Measurements from ENCODE around the gene IGSF9B.

Gene IGSF9B

DNA sequence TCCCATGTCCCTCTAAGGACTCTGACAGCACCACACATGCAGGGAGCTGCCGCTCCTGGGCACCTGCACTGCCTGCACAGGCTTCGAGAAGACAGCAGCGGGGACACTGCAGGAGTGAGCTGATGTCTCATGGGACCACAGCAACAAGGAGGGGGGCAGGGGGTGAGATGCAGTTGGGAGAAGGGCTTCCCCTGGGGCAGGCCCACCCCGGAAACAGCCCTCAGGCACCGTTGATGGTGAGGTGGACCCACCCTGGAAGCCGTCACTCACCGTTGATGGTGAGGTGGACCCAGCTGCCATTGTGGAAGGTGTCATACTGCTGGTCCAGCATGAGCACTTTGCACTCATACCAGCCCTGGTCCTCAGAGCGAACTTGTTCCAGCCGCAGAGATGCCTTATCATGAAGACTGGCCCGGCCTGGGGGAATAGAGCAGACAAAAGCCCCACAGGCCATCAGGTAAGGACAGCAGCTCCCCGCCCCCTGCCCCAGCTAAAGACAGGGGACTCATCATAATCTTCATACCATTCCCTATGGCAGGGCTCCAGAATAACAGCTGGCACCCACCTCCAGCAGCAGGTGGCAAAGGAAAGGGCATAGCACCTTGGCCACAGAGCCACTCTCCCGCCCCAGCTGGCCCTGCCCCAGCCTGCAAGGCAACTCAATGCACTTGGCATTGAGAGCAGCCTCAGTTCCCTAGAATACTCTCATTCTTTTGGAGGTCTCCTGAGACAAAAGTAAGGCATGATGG, 12.6 kb downstream of the IGSF9B start:
- peaks cover 23% of the 10 kb centered on the region for H3K27me3 Mint-ChIP-seq (ENCODE audit: low read depth)
- H3K36me3 Mint-ChIP-seq (ENCODE audit: low read depth): peaks cover 19% of the 10 kb centered on the region
- no peak overlapping the region for H3K27ac Mint-ChIP-seq
- no peaks in the 10 kb centered on the region for H3K9me3 Mint-ChIP-seq
- H3K4me1 Mint-ChIP-seq: peaks cover 35% of the 10 kb centered on the region
- H3K4me3 Mint-ChIP-seq: no peak overlapping the region
- TF ChIP-seq, protein P1, sequence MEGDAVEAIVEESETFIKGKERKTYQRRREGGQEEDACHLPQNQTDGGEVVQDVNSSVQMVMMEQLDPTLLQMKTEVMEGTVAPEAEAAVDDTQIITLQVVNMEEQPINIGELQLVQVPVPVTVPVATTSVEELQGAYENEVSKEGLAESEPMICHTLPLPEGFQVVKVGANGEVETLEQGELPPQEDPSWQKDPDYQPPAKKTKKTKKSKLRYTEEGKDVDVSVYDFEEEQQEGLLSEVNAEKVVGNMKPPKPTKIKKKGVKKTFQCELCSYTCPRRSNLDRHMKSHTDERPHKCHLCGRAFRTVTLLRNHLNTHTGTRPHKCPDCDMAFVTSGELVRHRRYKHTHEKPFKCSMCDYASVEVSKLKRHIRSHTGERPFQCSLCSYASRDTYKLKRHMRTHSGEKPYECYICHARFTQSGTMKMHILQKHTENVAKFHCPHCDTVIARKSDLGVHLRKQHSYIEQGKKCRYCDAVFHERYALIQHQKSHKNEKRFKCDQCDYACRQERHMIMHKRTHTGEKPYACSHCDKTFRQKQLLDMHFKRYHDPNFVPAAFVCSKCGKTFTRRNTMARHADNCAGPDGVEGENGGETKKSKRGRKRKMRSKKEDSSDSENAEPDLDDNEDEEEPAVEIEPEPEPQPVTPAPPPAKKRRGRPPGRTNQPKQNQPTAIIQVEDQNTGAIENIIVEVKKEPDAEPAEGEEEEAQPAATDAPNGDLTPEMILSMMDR (IDR thresholded peaks at IDR 0.05; ENCODE audit: unreplicated experiment in 3 of 3): no peak

DNA sequence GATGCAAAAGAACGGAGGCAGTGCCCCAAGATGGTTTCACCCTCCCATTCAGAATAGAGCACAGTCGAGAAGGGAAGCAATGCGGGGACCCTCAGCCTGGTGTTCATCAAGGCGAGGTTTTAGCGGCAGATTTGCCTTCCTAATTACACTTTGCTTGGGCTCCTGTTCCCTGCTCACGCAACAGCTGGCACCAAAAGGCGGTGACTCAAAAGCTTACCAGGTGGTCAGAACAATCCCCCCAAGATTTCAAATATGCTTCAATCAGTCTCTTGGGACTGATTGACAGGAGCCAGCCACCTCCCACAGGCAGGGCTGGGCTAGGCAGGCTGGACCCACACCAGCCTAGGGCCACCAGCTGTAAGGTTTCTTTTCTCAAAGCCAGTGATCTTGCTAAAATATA, 14.2 kb downstream of the IGSF9B start:
- H3K36me3 Mint-ChIP-seq (ENCODE audit: low read depth): peaks cover 25% of the 10 kb centered on the region
- TF ChIP-seq, protein P1 (IDR thresholded peaks at IDR 0.05; ENCODE audit: unreplicated experiment in 3 of 3): no peak
- peaks cover 24% of the 10 kb centered on the region for H3K27me3 Mint-ChIP-seq (ENCODE audit: low read depth)

DNA sequence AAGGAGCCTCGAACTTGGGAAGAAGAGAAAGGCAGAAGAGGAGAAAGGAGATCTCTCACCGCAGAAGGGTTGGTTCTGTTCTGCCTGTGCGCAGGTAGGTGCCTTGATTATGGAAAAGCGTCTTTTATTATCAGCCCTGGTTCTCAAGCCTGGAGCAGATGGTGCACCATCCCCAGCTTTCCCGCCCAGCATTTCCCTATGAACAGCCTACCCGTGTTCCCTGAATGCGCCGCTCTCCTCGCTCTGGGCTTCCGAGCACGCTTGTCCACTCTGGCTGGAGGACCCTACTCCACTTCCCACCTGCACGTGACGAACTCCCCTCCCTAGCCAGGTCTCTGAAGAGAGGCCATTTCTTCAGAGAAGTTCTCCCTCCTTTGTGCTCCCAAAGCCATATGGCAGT, 15.2 kb downstream of the IGSF9B start:
- H3K4me1 Mint-ChIP-seq: peaks cover 12% of the 10 kb centered on the region
- no peaks in the 10 kb centered on the region for H3K9me3 Mint-ChIP-seq
- no peak overlapping the region for H3K4me3 Mint-ChIP-seq
- TF ChIP-seq, protein P1 (IDR thresholded peaks at IDR 0.05; ENCODE audit: unreplicated experiment in 3 of 3): no peak
- peaks cover 19% of the 10 kb centered on the region for H3K27me3 Mint-ChIP-seq (ENCODE audit: low read depth)
- peaks cover 25% of the 10 kb centered on the region for H3K36me3 Mint-ChIP-seq (ENCODE audit: low read depth)
- no peak overlapping the region for H3K27ac Mint-ChIP-seq

More for the DNA sequence above, 14.2 kb downstream of the IGSF9B start:
- H3K9me3 Mint-ChIP-seq: no peaks in the 10 kb centered on the region
- no peak overlapping the region for H3K4me3 Mint-ChIP-seq
- peaks cover 20% of the 10 kb centered on the region for H3K4me1 Mint-ChIP-seq
- H3K27ac Mint-ChIP-seq: no peak overlapping the region

DNA sequence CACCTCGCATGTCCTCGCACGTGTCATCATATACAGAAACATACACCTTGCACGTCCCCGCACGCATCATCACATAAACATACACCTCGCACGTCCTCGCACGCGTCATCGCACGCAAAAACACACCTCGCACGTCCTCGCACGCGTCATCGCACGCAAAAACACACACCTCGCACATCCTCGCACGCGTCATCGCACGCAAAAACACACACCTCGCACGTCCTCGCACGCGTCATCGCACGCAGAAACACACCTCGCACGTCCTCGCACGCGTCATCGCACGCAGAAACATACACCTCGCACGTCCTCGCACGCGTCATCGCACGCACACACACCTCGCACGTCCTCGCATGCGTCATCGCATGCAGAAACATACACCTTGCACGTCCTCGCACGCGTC, 16.7 kb downstream of the IGSF9B start:
- Mint-ChIP-seq H3K27me3 (ENCODE audit: low read depth) (peaks cover 15% of the 10 kb centered on the region), H3K27ac (no peak overlapping the region), H3K9me3 (no peaks in the 10 kb centered on the region), H3K4me1 (peaks cover 2% of the 10 kb centered on the region), H3K36me3 (ENCODE audit: low read depth) (peaks cover 25% of the 10 kb centered on the region), H3K4me3 (no peak overlapping the region)
- TF ChIP-seq, protein P1 (IDR thresholded peaks at IDR 0.05; ENCODE audit: unreplicated experiment in 3 of 3): no peak

DNA sequence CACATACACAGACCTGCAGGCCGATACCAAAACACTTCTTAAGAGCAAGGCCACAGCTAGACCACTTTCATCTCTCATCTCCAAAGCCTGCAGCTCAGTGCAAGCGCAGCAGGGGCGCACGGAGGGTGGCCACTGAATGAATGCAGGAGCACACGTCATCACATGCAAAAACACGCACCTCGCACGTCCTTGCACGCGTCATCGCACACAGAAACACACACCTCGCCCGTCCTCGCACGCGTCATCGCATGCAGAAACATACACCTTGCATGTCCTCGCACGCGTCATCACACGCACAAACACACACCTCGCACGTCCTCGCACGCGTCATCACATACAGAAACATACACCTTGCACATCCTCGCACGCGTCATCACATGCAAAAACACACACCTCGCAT, 17.2 kb downstream of the IGSF9B start:
- no peak overlapping the region for H3K27ac Mint-ChIP-seq
- TF ChIP-seq, protein P1 (IDR thresholded peaks at IDR 0.05; ENCODE audit: unreplicated experiment in 3 of 3): no peak
- H3K4me3 Mint-ChIP-seq: no peak overlapping the region
- peaks cover 2% of the 10 kb centered on the region for H3K4me1 Mint-ChIP-seq
- peaks cover 30% of the 10 kb centered on the region for H3K36me3 Mint-ChIP-seq (ENCODE audit: low read depth)
- H3K27me3 Mint-ChIP-seq (ENCODE audit: low read depth): peaks cover 14% of the 10 kb centered on the region
- H3K9me3 Mint-ChIP-seq: no peaks in the 10 kb centered on the region

DNA sequence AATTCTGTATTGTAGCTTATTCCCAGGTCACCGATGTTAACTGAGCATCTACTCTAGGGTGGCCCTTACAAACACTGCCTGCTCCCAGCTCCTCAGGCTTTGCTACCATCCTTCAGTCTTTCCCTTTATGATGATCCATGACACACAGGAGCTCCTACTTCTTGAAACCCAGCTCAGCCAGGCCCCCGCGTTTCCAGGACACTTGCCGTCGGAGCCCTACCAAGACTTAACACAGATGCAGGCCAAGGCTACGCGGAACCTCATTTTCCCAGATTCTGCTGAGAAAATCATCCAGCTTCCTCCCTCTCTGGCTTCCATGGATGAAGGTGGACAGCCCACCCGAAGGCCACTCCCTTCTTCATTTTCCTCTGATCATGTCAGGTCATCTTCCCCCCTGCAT, 18.6 kb downstream of the IGSF9B start:
- TF ChIP-seq, protein P1 (IDR thresholded peaks at IDR 0.05; ENCODE audit: unreplicated experiment in 3 of 3): no peak
- Mint-ChIP-seq H3K36me3 (ENCODE audit: low read depth) (peaks cover 31% of the 10 kb centered on the region), H3K9me3 (no peaks in the 10 kb centered on the region), H3K27me3 (ENCODE audit: low read depth) (peaks cover 14% of the 10 kb centered on the region), H3K4me1 (peaks cover 6% of the 10 kb centered on the region), H3K27ac (no peak overlapping the region), H3K4me3 (no peak overlapping the region)
